Ovary (tissue), 9 donors: ENCODE results near the gene PTPRG. TPM values are rescaled to one million over a fixed set of nuclear protein-coding genes. Genes with fewer than 3 reads are reported as not detected.

Experiments used
- DNase-seq, 5 donors: peaks; one replicate each; pipeline ENCODE4 v3.0.0-alpha.2; 2019 to 2020
- H3K27ac ChIP-seq, 2 donors: fragments of 200-600 bp; one replicate each; pipeline versions ENCODE4 v1.5.1 to v1.8.0; 2019 to 2022
- H3K27me3 ChIP-seq: fragments of 200-600 bp; one replicate; pipeline ENCODE4 v1.8.0; 2022
- H3K36me3 ChIP-seq: fragments of 200-600 bp; sonication (generic); one replicate; pipeline ENCODE4 v1.5.1; 2019
- H3K4me1 ChIP-seq: one replicate; pipeline ENCODE4 v1.8.1; 2013; ENCODE audit warnings: mild to moderate bottlenecking, moderate library complexity; ENCODE audit not compliant: insufficient read depth
- H3K4me3 ChIP-seq: fragments of 200-600 bp; sonication (generic); one replicate; pipeline ENCODE4 v1.5.1; 2017
- H3K9me3 ChIP-seq, 2 donors: fragments of 200-600 bp in 1 of 2; sonication (generic) in 1 of 2; one replicate each; pipeline versions ENCODE4 v1.5.1 to v1.8.1; 2013 to 2019; ENCODE audit warnings: mild to moderate bottlenecking in 1 of 2, moderate library complexity in 1 of 2
- CTCF ChIP-seq, 3 donors: fragments of 450-650 bp in 2 of 3; fragments of 200-600 bp in 1 of 3; IDR thresholded peaks; one replicate each; pipeline versions ENCODE4 v1.5.1 to v1.8.0; 2016 to 2022; ENCODE audit warnings: antibody characterized with exemption in 3 of 3, mild to moderate bottlenecking in 1 of 3
- EP300 ChIP-seq: sonication (generic); formaldehyde crosslinking; IDR thresholded peaks from one replicate; pipeline ENCODE4 v1.6.1; 2017; ENCODE audit warnings: antibody characterized with exemption
- POLR2A ChIP-seq: fragments of 450-650 bp; IDR thresholded peaks from one replicate; pipeline ENCODE4 v1.6.1; 2017; ENCODE audit warnings: antibody characterized with exemption, mild to moderate bottlenecking, moderate library complexity
- whole genome bisulfite sequencing, 3 donors: extraction: QIAGEN DNeasy Blood & Tissue Kit in 1 of 3; methylation state at CpG; one replicate each; pipeline versions ENCODE4 v1.1.5 to v1.1.7; 2013 to 2017; 5-methylcytosine and 5-hydroxymethylcytosine counted together
- intact Hi-C, 4 donors: fragments of 100-400 bp; cut with DNase I; formaldehyde crosslinking; loops; one replicate each; pipeline versions ENCODE4 v1.11.0 to v1.15.1; 2022 to 2023
- polyA plus RNA-seq, 2 donors: library from polyadenylated mRNA; stranded (reverse); fragments of 200-250 nt in 1 of 2; fragments of 350-450 nt in 1 of 2; fragmentation: Illumina TruSeq in 1 of 2; extraction: RNeasy Lipid Tissue Mini Kit (QIAGEN cat#74804) in 1 of 2; gene quantifications; one replicate each; pipeline ENCODE4 v1.2.3, GENCODE V29; 2013 to 2014
- total RNA-seq, 7 donors: library from RNA; depleted of rRNA in 2 of 7; stranded (reverse); fragments of >200 nt in 2 of 7; fragmentation: NEBNext Ultra II Directional in 3 of 7; extraction: Animal tissue kit (Norgen Biotek cat#: 25700) in 3 of 7; gene quantifications; one replicate each; pipeline versions ENCODE4 v1.1.0 to v1.2.4, GENCODE V29; 2016 to 2023
- donor health status: DM: no; HTN: no; CAD: no; lungs with moderate emphysema.
- donor health status: DM: no; HTN: no; CAD: no.
- donor health status: Bipolar disorder and iron deficiency.
- donor health status: DM: yes; HTN: yes; CAD: no.
- donor health status: DM: no; HTN: no; CAD: no.
- donor health status: DM: yes; HTN: yes; CAD: no.

Gene PTPRG
- total and polyA plus RNA-seq, 9 donors = 18.2 to 87.9 (median 47.7) TPM

- TF ChIP-seq CTCF (IDR thresholded peaks at IDR 0.05) = no peak
- TF ChIP-seq EP300 = no peak
- no peak for TF ChIP-seq POLR2A
- WGBS, 3 donors = 60 to 70% (median 65%) methylated on average over 3 of the region's 3 CpGs
- intact Hi-C loops = no loop called here
- no peaks in the 10 kb centered on the region for H3K4me1 ChIP-seq
- DNase-seq = no peak
- no peak overlapping the region for H3K4me3 ChIP-seq
- H3K9me3 ChIP-seq = no peaks in the 10 kb centered on the region
- no peaks in the 10 kb centered on the region for H3K36me3 ChIP-seq
- no peaks in the 10 kb centered on the region for H3K27me3 ChIP-seq
- H3K27ac ChIP-seq = no peak overlapping the region
These were observed 637.8 kb downstream of the PTPRG start for GRCh38 chr3:62199126-62199525.

- no peaks in the 10 kb centered on the region for H3K4me1 ChIP-seq
- no peaks in the 10 kb centered on the region for H3K27me3 ChIP-seq
- 33 to 41% (median 35%) methylated on average over 6 of the region's 6 CpGs for WGBS, 3 donors
- TF ChIP-seq CTCF (IDR thresholded peaks at IDR 0.05) = no peak
- no peaks in the 10 kb centered on the region for H3K9me3 ChIP-seq
- DNase-seq = no peak
- H3K4me3 ChIP-seq = no peak overlapping the region
- intact Hi-C loops = no loop called here
- H3K36me3 ChIP-seq = no peaks in the 10 kb centered on the region
- no peak overlapping the region for H3K27ac ChIP-seq
These were observed 640.2 kb downstream of the PTPRG start for GRCh38 chr3:62201438-62202035.

GRCh38 chr3:62203152-62203551 lies 641.8 kb downstream of the PTPRG start:
- intact Hi-C loops = no loop called here

GRCh38 chr3:62203561-62203960 lies 642.2 kb downstream of the PTPRG start:
- intact Hi-C loops = no loop called here
- no peak overlapping the region for H3K27ac ChIP-seq
- no peak for DNase-seq
- H3K9me3 ChIP-seq = no peaks in the 10 kb centered on the region
- TF ChIP-seq POLR2A = no peak
- no peak for TF ChIP-seq EP300
- no peak for TF ChIP-seq CTCF (IDR thresholded peaks at IDR 0.05)
- no peak overlapping the region for H3K4me3 ChIP-seq
- H3K4me1 ChIP-seq = no peaks in the 10 kb centered on the region
- H3K27me3 ChIP-seq = no peaks in the 10 kb centered on the region
- no peaks in the 10 kb centered on the region for H3K36me3 ChIP-seq
- 96 to 97% (median 97%) methylated on average over 18 to 19 of the region's 19 CpGs for WGBS, 3 donors

More at GRCh38 chr3:62203152-62203551, 641.8 kb downstream of the PTPRG start:
- no peaks in the 10 kb centered on the region for H3K9me3 ChIP-seq
- H3K27ac ChIP-seq = no peak overlapping the region
- H3K4me1 ChIP-seq = no peaks in the 10 kb centered on the region
- H3K27me3 ChIP-seq = no peaks in the 10 kb centered on the region
- H3K4me3 ChIP-seq = no peak overlapping the region
- no peaks in the 10 kb centered on the region for H3K36me3 ChIP-seq
- DNase-seq = no peak
- TF ChIP-seq EP300 (no peak), POLR2A (no peak), CTCF (IDR thresholded peaks at IDR 0.05) (no peak)
- WGBS, 3 donors = 93 to 94% (median 93%) methylated on average over 22 of the region's 22 CpGs
